HepG2 (cell line): ENCODE data around the gene ERMARD. TPM values are rescaled to one million over a fixed set of nuclear protein-coding genes. Genes with fewer than 3 reads are reported as not detected.
A peak's percentile ranks its signal among the peaks of the same experiment; 100 is the strongest.

ENCODE experiments used
- ARNTL ChIP-seq: sonication (generic); formaldehyde crosslinking; IDR thresholded peaks from 2 replicates; pipeline ENCODE4 v1.4.0; 2020; ENCODE audit warnings: mild to moderate bottlenecking, missing genetic modification reagents
- E2F2 ChIP-seq: sonication (generic); formaldehyde crosslinking; IDR thresholded peaks from 2 replicates; pipeline ENCODE4 v1.4.0; 2020; ENCODE audit warnings: missing genetic modification reagents, borderline replicate concordance
- ELF4 ChIP-seq: sonication (generic); formaldehyde crosslinking; IDR thresholded peaks from 2 replicates; pipeline ENCODE4 v1.5.0; 2020; ENCODE audit warnings: missing genetic modification reagents, mild to moderate bottlenecking, moderate library complexity, borderline replicate concordance
- ZBTB3 ChIP-seq: sonication (generic); formaldehyde crosslinking; IDR thresholded peaks from 2 replicates; pipeline ENCODE4 v1.4.0; 2020; ENCODE audit warnings: low read depth, mild to moderate bottlenecking, moderate library complexity, missing genetic modification reagents, borderline replicate concordance
- ZNF136 ChIP-seq: sonication (generic); formaldehyde crosslinking; IDR thresholded peaks from 2 replicates; pipeline ENCODE4 v1.8.1; 2022; ENCODE audit warnings: low read depth, mild to moderate bottlenecking, moderate library complexity, missing genetic modification reagents
- ZNF142 ChIP-seq: sonication (generic); formaldehyde crosslinking; IDR thresholded peaks from 2 replicates; pipeline ENCODE4 v1.4.0; 2020; ENCODE audit warnings: missing genetic modification reagents
- ZNF296 ChIP-seq: sonication (generic); formaldehyde crosslinking; conservative IDR thresholded peaks from 2 replicates; pipeline ENCODE4 v1.5.0; 2020; ENCODE audit warnings: mild to moderate bottlenecking, missing genetic modification reagents
- ZNF687 ChIP-seq: sonication (generic); formaldehyde crosslinking; IDR thresholded peaks from 2 replicates; pipeline ENCODE4 v1.5.1; 2020; ENCODE audit warnings: mild to moderate bottlenecking, missing genetic modification reagents, moderate library complexity
- ZXDC ChIP-seq: sonication (generic); formaldehyde crosslinking; IDR thresholded peaks from 2 replicates; pipeline ENCODE4 v1.5.0; 2020; ENCODE audit warnings: mild to moderate bottlenecking, missing genetic modification reagents
- polyA plus RNA-seq, 8 experiments: library from polyadenylated mRNA; depleted of rRNA in 3 of 8; stranded (reverse) in 7 of 8; unstranded in 1 of 8; fragments of >200 nt; fragmentation: Illumina TruSeq in 4 of 8; extraction: Trizol in 4 of 8; gene quantifications; 2 replicates each; pipeline versions ENCODE4 v1.2.1 to v1.2.3, GENCODE V29; 2011 to 2016; ENCODE audit warnings: low read depth in 4 of 8, missing spikeins in 1 of 8, mixed read lengths in 1 of 8; ENCODE audit not compliant: insufficient read depth in 1 of 8
- total RNA-seq, 5 experiments: library from RNA; depleted of rRNA; stranded (reverse); fragments of >200 nt; fragmentation: Illumina TruSeq; extraction: Trizol; gene quantifications; 2 replicates each; pipeline ENCODE4 v1.2.3, GENCODE V29; 2016; ENCODE audit warnings: low read depth in 1 of 5

Gene ERMARD
- total and polyA plus RNA-seq, 2 of the 13 experiments (the other 11 are each of a cell fraction or from before 2014, with no cell fraction given) = 8.8 to 10.7 TPM

GRCh38 chr6:169789944-169790927 is 38.8 kb downstream of the ERMARD start (continued):
- TF ChIP-seq ZNF687 (CRISPR knock-in tag) (peak; percentile 92), ZNF296 (CRISPR knock-in tag) (no peak), ZXDC (no peak), ZNF142 (CRISPR knock-in tag) (peak; percentile 21; the same call in 1 of the 2 replicates), ZBTB3 (peak; percentile 85), ELF4 (no peak), E2F2 (CRISPR knock-in tag) (no peak), ARNTL (CRISPR knock-in tag) (no peak; the same call in none of the 2 replicates), ZNF136 (CRISPR knock-in tag) (peak; percentile 83)
